Loucy (cell line): Measurements from ENCODE around the gene ANAPC16.

Source experiments
- EZH2phosphoT487 ChIP-seq: fragments of 200-600 bp; IDR thresholded peaks from 2 replicates; pipeline ENCODE4 v1.6.1; 2018; ENCODE audit warnings: antibody characterized with exemption, mild to moderate bottlenecking, moderate library complexity, borderline replicate concordance
- TF ChIP-seq, protein P1 (sequence below): fragments of 200-600 bp; sonication (generic); conservative IDR thresholded peaks from 2 replicates; pipeline ENCODE4 v1.5.1; 2014; ENCODE audit warnings: mild to moderate bottlenecking, antibody characterized with exemption, low read length

DNA sequence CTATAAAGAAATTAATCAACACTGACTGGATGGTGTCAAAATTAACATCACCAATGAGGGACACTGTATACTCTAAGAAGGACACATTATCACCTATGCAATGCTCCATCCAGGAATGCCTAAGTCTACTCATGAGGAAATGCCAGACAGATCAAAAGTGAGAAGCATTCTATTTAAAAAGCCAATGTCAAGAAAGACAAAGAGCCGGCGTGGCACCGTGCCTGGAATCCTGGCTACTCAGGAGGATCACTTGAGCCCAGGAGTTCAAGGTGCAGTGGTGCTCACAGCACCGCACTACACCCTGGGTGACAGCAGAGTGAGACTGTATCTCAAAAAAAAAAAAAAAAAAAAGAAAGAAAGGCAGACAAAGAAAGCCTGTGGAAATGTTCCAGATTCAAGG is 45.5 kb upstream of the ANAPC16 start:
- TF ChIP-seq, protein P1, sequence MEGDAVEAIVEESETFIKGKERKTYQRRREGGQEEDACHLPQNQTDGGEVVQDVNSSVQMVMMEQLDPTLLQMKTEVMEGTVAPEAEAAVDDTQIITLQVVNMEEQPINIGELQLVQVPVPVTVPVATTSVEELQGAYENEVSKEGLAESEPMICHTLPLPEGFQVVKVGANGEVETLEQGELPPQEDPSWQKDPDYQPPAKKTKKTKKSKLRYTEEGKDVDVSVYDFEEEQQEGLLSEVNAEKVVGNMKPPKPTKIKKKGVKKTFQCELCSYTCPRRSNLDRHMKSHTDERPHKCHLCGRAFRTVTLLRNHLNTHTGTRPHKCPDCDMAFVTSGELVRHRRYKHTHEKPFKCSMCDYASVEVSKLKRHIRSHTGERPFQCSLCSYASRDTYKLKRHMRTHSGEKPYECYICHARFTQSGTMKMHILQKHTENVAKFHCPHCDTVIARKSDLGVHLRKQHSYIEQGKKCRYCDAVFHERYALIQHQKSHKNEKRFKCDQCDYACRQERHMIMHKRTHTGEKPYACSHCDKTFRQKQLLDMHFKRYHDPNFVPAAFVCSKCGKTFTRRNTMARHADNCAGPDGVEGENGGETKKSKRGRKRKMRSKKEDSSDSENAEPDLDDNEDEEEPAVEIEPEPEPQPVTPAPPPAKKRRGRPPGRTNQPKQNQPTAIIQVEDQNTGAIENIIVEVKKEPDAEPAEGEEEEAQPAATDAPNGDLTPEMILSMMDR: no peak
- no peak for TF ChIP-seq EZH2phosphoT487
